GM18868 (cell line): Measurements from ENCODE around the gene TMEM87A.

Experiments used
- ATAC-seq: cut with Tn5 transposase; IDR thresholded peaks from one replicate; pipeline ENCODE4 v1.9.1; 2021; ENCODE audit warnings: mild to moderate bottlenecking, moderate library complexity; ENCODE audit not compliant: unreplicated experiment

Gene TMEM87A

DNA sequence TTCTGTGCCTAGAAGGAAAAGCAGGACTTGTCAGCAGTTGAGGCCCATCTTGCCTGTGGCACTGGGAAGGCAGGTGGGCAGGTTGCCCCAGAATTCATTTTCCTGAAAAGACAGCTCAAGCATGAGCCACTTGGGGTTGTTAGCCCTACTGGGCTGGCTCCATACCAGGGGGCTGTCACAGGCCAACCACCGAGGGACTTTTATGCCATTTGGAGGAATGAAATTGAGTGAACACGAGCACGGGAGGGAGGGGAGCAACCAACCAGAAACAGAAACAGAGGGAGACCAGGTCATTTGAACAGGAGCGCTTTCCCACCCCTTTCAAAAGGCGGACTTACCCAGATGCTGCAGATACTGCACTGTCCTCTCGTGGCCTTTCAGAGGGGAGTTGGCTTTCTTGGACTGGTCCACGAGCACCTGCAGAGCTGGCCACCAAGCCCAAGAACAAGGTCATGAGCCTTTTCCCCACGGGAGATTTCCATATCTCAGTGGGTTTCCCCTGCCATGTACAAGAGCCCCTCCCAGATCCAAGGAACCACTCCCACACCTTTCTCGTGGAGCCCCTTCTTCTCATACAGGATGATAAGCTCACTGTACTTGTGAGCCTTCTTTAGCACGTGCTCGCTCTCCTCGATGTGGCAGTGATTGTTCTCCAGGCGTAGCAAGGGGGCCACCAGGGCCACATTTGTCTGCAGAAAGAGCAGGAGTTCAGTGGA is 106.8 kb downstream of the TMEM87A start:
- no peak for ATAC-seq

DNA sequence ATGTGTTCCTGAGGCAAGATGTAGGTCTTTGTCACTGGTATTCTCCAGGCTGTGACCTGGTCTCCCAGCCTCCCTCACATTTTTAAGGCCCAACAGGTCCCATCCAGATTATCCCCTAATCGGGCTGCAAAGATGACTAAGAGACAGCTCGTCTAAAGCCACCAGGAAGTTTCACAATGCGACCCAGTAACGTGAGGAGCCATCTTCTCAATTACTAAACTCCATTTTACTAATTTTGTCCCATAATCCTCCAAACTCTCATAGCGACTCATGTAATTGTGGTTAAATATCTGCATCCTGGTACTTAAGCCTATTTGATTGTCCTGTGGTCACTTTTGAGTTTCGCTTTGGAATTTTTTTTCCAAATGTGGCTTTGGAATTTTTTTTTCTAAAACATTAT is 108.1 kb downstream of the TMEM87A start:
- ATAC-seq = no peak

DNA sequence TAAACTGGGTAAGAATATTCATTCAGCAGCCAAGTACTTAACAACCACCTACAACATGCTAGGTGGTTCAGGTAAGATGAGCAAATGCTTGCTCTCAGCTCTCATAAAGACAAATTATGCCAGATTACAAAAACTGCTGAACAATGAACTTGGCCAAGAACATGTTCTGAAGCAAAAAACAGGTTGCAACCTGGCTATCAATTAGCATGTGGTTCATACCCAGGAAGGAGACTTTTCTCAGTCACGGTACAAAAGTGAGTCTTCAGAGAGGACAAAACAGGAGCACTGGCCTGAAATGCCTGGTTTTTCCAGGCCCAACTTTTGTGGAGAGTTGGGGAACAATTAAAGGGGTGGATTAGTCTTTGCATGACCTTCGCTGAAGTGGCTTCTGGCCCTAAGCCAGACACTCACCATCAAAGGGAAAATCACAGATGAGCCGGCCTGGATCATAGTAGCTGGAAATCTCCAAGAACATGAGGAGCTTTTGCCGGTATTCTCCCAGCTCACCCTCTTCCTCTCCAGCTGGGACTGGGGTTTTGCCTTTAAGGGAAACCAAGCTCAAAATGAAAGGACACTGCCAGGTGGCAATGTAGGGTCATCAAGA is 109.2 kb downstream of the TMEM87A start:
- ATAC-seq = no peak

GRCh38 chr15:42163291-42163690 is 109.9 kb downstream of the TMEM87A start:
- no peak for ATAC-seq
